Mesenchymal stem cell (in vitro differentiated cells and primary cell): Measurements from ENCODE around the gene LMTK2.

ENCODE experiments used
- DNase-seq: peaks from one replicate; pipeline ENCODE4 v3.0.0-alpha.2; 2013
- H2AFZ ChIP-seq: one replicate; pipeline ENCODE4 v1.6.1; 2013; ENCODE audit warnings: low read depth, mild to moderate bottlenecking, control low read depth, inconsistent platforms, low read length, moderate library complexity
- H2AK5ac ChIP-seq: 2 replicates; pipeline ENCODE4 v1.6.1; 2013; ENCODE audit warnings: low read length, moderate library complexity, mild to moderate bottlenecking, inconsistent platforms; ENCODE audit not compliant: severe bottlenecking
- H2BK120ac ChIP-seq: one replicate; pipeline ENCODE4 v1.6.1; 2013; ENCODE audit warnings: low read depth, mild to moderate bottlenecking, inconsistent platforms, low read length, moderate library complexity
- H2BK12ac ChIP-seq, 2 experiments: one replicate each; pipeline ENCODE4 v1.6.1; 2013; ENCODE audit warnings: inconsistent platforms in 2 of 2, low read length in 2 of 2, mild to moderate bottlenecking in 2 of 2, moderate library complexity in 2 of 2, control low read depth in 1 of 2
- H2BK15ac ChIP-seq: one replicate; pipeline ENCODE4 v1.6.1; 2013; ENCODE audit warnings: mild to moderate bottlenecking, low read depth, inconsistent platforms; ENCODE audit not compliant: poor library complexity, severe bottlenecking
- H2BK5ac ChIP-seq: 2 replicates; pipeline ENCODE4 v1.6.1; 2013; ENCODE audit warnings: low read depth, mild to moderate bottlenecking, low read length, control low read depth, inconsistent platforms; ENCODE audit not compliant: poor library complexity, severe bottlenecking
- H3K14ac ChIP-seq, 2 experiments: one replicate each; pipeline ENCODE4 v1.6.1; 2013; ENCODE audit warnings: inconsistent platforms in 2 of 2, low read length in 2 of 2, control low read depth in 1 of 2, mild to moderate bottlenecking in 1 of 2, moderate library complexity in 1 of 2
- H3K18ac ChIP-seq, 2 experiments: one replicate each; pipeline ENCODE4 v1.6.1; 2013; ENCODE audit warnings: inconsistent platforms in 2 of 2, low read length in 2 of 2, control low read depth in 1 of 2, low read depth in 1 of 2, mild to moderate bottlenecking in 1 of 2
- H3K23ac ChIP-seq, 2 experiments: one replicate each; pipeline ENCODE4 v1.6.1; 2013; ENCODE audit warnings: inconsistent platforms in 2 of 2, low read length in 2 of 2, mild to moderate bottlenecking in 2 of 2, moderate library complexity in 2 of 2, control low read depth in 1 of 2
- H3K27ac ChIP-seq: 2 replicates; pipeline ENCODE4 v1.5.1; 2013; ENCODE audit warnings: mild to moderate bottlenecking, moderate library complexity, low read length, control low read depth, inconsistent platforms; ENCODE audit not compliant: poor library complexity, severe bottlenecking
- H3K27me3 ChIP-seq, 2 experiments: 2 replicates each; pipeline versions ENCODE4 v1.6.1 to v1.7.0; 2013; ENCODE audit warnings: low read length in 2 of 2, mild to moderate bottlenecking in 2 of 2, moderate library complexity in 2 of 2, control low read depth in 1 of 2, inconsistent platforms in 1 of 2; ENCODE audit not compliant: control insufficient read depth in 1 of 2, insufficient read depth in 1 of 2
- H3K36me3 ChIP-seq, 2 experiments: 2 replicates each; pipeline versions ENCODE4 v1.6.1 to v1.7.0; 2013; ENCODE audit warnings: low read length in 2 of 2, control low read depth in 1 of 2, inconsistent platforms in 1 of 2, low read depth in 1 of 2, mild to moderate bottlenecking in 1 of 2; ENCODE audit not compliant: insufficient read depth in 2 of 2, control insufficient read depth in 1 of 2
- H3K4ac ChIP-seq, 2 experiments: one replicate each; pipeline ENCODE4 v1.6.1; 2013; ENCODE audit warnings: inconsistent platforms in 2 of 2, low read length in 2 of 2, mild to moderate bottlenecking in 2 of 2, moderate library complexity in 2 of 2, control low read depth in 1 of 2, low read depth in 1 of 2
- H3K4me1 ChIP-seq: 2 replicates; pipeline ENCODE4 v1.6.1; 2013; ENCODE audit warnings: low read depth, low read length, control low read depth; ENCODE audit not compliant: control insufficient read depth, insufficient read depth
- H3K4me2 ChIP-seq: 2 replicates; pipeline ENCODE4 v1.6.1; 2013; ENCODE audit warnings: low read length, mild to moderate bottlenecking, inconsistent platforms; ENCODE audit not compliant: poor library complexity, severe bottlenecking
- H3K4me3 ChIP-seq, 2 experiments: 2 replicates each; pipeline versions ENCODE4 v1.5.1 to v1.7.0; 2013; ENCODE audit warnings: low read length in 2 of 2, mild to moderate bottlenecking in 2 of 2, control low read depth in 1 of 2, low read depth in 1 of 2; ENCODE audit not compliant: insufficient read depth in 1 of 2
- H3K79me1 ChIP-seq: replicated peaks from 2 replicates; pipeline ENCODE4 v1.6.1; 2013; ENCODE audit warnings: mild to moderate bottlenecking, control low read depth, low read length, inconsistent platforms; ENCODE audit not compliant: poor library complexity, severe bottlenecking
- H3K9ac ChIP-seq: 2 replicates; pipeline ENCODE4 v1.7.0; 2013; ENCODE audit warnings: mild to moderate bottlenecking, low read length, moderate library complexity
- H3K9me3 ChIP-seq: 2 replicates; pipeline ENCODE4 v1.7.0; 2013; ENCODE audit warnings: mild to moderate bottlenecking, low read length; ENCODE audit not compliant: control insufficient read depth
- H4K8ac ChIP-seq: one replicate; pipeline ENCODE4 v1.6.1; 2013; ENCODE audit warnings: inconsistent platforms, mild to moderate bottlenecking, low read length, moderate library complexity
- H4K91ac ChIP-seq: one replicate; pipeline ENCODE4 v1.6.1; 2013; ENCODE audit warnings: mild to moderate bottlenecking, low read length, inconsistent platforms
- WGBS: methylation state at CpG from one replicate; pipeline ENCODE4 v1.1.7; 2013; ENCODE audit warnings: mixed read lengths; 5-methylcytosine and 5-hydroxymethylcytosine counted together

LMTK2 gene

GRCh38 chr7:98250789-98251188 is 144.1 kb downstream of the LMTK2 start:
- Histone ChIP-seq H4K91ac (no peak overlapping the region), H3K4me3 (peak overlapping the region in 1 of 2 experiments; percentile 100), H3K18ac (no peak overlapping the region), H3K4ac (no peak overlapping the region), H3K36me3 (peaks cover 13 to 31% of the 10 kb centered on the region in 2 experiments), H3K27ac (no peak overlapping the region), H2BK5ac (no peak overlapping the region), H2BK15ac (no peak overlapping the region), H3K14ac (no peak overlapping the region), H3K4me2 (peak overlapping the region; percentile 84), H2AK5ac (no peak overlapping the region), H3K9me3 (no peaks in the 10 kb centered on the region), H3K4me1 (peaks cover 15% of the 10 kb centered on the region), H2BK12ac (no peak overlapping the region), H2AFZ (no peak overlapping the region), H3K27me3 (no peaks in the 10 kb centered on the region), H4K8ac (no peak overlapping the region), H3K79me1 (peaks cover 43% of the 10 kb centered on the region), H3K9ac (peak overlapping the region; percentile 91), H2BK120ac (no peak overlapping the region), H3K23ac (no peak overlapping the region)
- 89% methylated on average over 2 of the region's 3 CpGs for WGBS
- no peak for DNase-seq

GRCh38 chr7:98251231-98251600 is 144.6 kb downstream of the LMTK2 start:
- no peak overlapping the region for H2AK5ac ChIP-seq
- H3K9me3 ChIP-seq, result no peaks in the 10 kb centered on the region
- no peak overlapping the region for H2BK5ac ChIP-seq
- no peak overlapping the region for H2BK12ac ChIP-seq
- peaks cover 11 to 28% of the 10 kb centered on the region in 2 experiments for H3K36me3 ChIP-seq
- no peak overlapping the region for H2BK15ac ChIP-seq
- H3K14ac ChIP-seq, result no peak overlapping the region
- H3K4me3 ChIP-seq, result peak overlapping the region; percentile 97 to 100
- 18% methylated on average over 7 of the region's 9 CpGs for WGBS
- no peak overlapping the region for H3K23ac ChIP-seq
- H3K79me1 ChIP-seq, result peaks cover 44% of the 10 kb centered on the region
- peaks cover 13% of the 10 kb centered on the region for H3K4me1 ChIP-seq
- no peak overlapping the region for H4K91ac ChIP-seq
- no peaks in the 10 kb centered on the region for H3K27me3 ChIP-seq
- peak overlapping the region; percentile 91 for H3K9ac ChIP-seq
- no peak for DNase-seq
- H2AFZ ChIP-seq, result peak overlapping the region; percentile 98
- no peak overlapping the region for H3K4ac ChIP-seq
- no peak overlapping the region for H2BK120ac ChIP-seq
- H4K8ac ChIP-seq, result no peak overlapping the region
- no peak overlapping the region for H3K18ac ChIP-seq
- no peak overlapping the region for H3K27ac ChIP-seq
- peak overlapping the region; percentile 84 for H3K4me2 ChIP-seq

- Histone ChIP-seq H3K4me2 (peak within 1 kb of the TSS; percentile 84), H3K9me3 (no peaks in the 10 kb centered on the region), H3K36me3 (peaks cover 17 to 30% of the 10 kb centered on the region in 2 experiments), H3K14ac (peak within 1 kb of the TSS in 1 of 2 experiments; percentile 89), H2BK5ac (no peak within 1 kb of the TSS), H2BK120ac (no peak within 1 kb of the TSS), H3K9ac (peak within 1 kb of the TSS; percentile 91), H3K23ac (peak within 1 kb of the TSS in 1 of 2 experiments; percentile 67), H2AK5ac (no peak within 1 kb of the TSS), H3K27ac (no peak within 1 kb of the TSS), H3K4me1 (peaks cover 13% of the 10 kb centered on the region), H4K8ac (peak within 1 kb of the TSS; percentile 97), H3K18ac (peak within 1 kb of the TSS in 1 of 2 experiments; percentile 96), H3K4me3 (peak within 1 kb of the TSS; percentile 97 to 100), H4K91ac (peak within 1 kb of the TSS; percentile 59), H2BK15ac (no peak within 1 kb of the TSS), H3K79me1 (peaks cover 47% of the 10 kb centered on the region), H2BK12ac (no peak within 1 kb of the TSS), H3K27me3 (no peaks in the 10 kb centered on the region), H2AFZ (peak within 1 kb of the TSS; percentile 99), H3K4ac (peak within 1 kb of the TSS; percentile 20 to 57)
- 2% methylated on average over 53 of the region's 69 CpGs for WGBS
- DNase-seq, result peak; percentile 93
These were observed 145.2 kb downstream of the LMTK2 start, which contains the start of gene TECPR1 for GRCh38 chr7:98251601-98252424. TECPR1 (minus strand) TSS chr7:98252232; CDS start chr7:98246146, 6,086 bp downstream.

GRCh38 chr7:98252425-98253054 is 145.9 kb downstream of the LMTK2 start:
- Histone ChIP-seq H3K4me2 (peak overlapping the region; percentile 52), H3K4me3 (peak overlapping the region; percentile 97 to 100), H2BK12ac (no peak overlapping the region), H2BK15ac (no peak overlapping the region), H3K27ac (no peak overlapping the region), H3K9me3 (no peaks in the 10 kb centered on the region), H2AFZ (peak overlapping the region; percentile 99), H2BK5ac (no peak overlapping the region), H2BK120ac (no peak overlapping the region), H2AK5ac (no peak overlapping the region), H3K4me1 (peaks cover 13% of the 10 kb centered on the region), H3K27me3 (no peaks in the 10 kb centered on the region), H4K8ac (peak overlapping the region; percentile 97), H3K4ac (peak overlapping the region in 1 of 2 experiments; percentile 57), H3K23ac (peak overlapping the region in 1 of 2 experiments; percentile 67), H4K91ac (peak overlapping the region; percentile 59), H3K14ac (peak overlapping the region in 1 of 2 experiments; percentile 75), H3K36me3 (peaks cover 22 to 27% of the 10 kb centered on the region in 2 experiments), H3K79me1 (peaks cover 43% of the 10 kb centered on the region), H3K18ac (peak overlapping the region in 1 of 2 experiments; percentile 96), H3K9ac (peak overlapping the region; percentile 91)
- WGBS, result 33% methylated on average over 20 of the region's 32 CpGs
- DNase-seq, result no peak
